ENCODE measurements around the gene WNT11. TPM values are rescaled to one million over a fixed set of nuclear protein-coding genes. Genes with fewer than 3 reads are reported as not detected.

WNT11 gene
- total RNA-seq, 5 donors from 2014 or later (not counting 1 experiment from before 2014, with no cell fraction given), result 0.47 to 1.3 (median 0.89) TPM; not detected in 1

GRCh38 chr11:76186776-76187279 lies 19.5 kb downstream of the WNT11 start:
- Histone ChIP-seq H3K27me3 (replicated peaks in 1 of 2; ENCODE audit: control insufficient read depth in 2 of 2, extremely low read depth in 1 of 2, insufficient read depth in 2 of 2, low read length in 1 of 2) (peaks cover 0 to 8% of the 10 kb centered on the region in 2 experiments), H3K4me3 (ENCODE audit: control insufficient read depth in 1 of 2, extremely low read depth in 1 of 2, low read length in 1 of 2) (no peak overlapping the region), H3K27ac (ENCODE audit: low read length) (no peak overlapping the region), H3K9me3 (no peaks in the 10 kb centered on the region), H3K4me1 (ENCODE audit: control insufficient read depth in 1 of 2, extremely low read depth in 1 of 2, insufficient read depth in 2 of 2, low read length in 2 of 2) (no peaks in the 10 kb centered on the region), H3K36me3 (ENCODE audit: control insufficient read depth in 2 of 2, extremely low read depth in 1 of 2, insufficient read depth in 1 of 2, low read length in 1 of 2) (no peaks in the 10 kb centered on the region)
- Mint-ChIP-seq H3K27ac (no peak overlapping the region), H3K4me1 (no peaks in the 10 kb centered on the region), H3K9me3 (no peaks in the 10 kb centered on the region), H3K4me3 (no peak overlapping the region), H3K36me3 (no peaks in the 10 kb centered on the region), H3K27me3 (no peaks in the 10 kb centered on the region)
- no peak for DNase-seq
- POLR2A ChIA-PET, result no interaction called here
- CTCF ChIA-PET, result interaction anchor here in 1 of 2 donors (0.6 to 1.0 kb wide), 2 partner anchors 21 to 79 kb away, joined by 3 read pairs; no protein-coding TSS in a partner anchor
- no peak for ATAC-seq (replicated peaks in 1 of 4)
- WGBS (ENCODE audit: insufficient coverage), result 89% methylated on average over 12 of the region's 21 CpGs

DNA sequence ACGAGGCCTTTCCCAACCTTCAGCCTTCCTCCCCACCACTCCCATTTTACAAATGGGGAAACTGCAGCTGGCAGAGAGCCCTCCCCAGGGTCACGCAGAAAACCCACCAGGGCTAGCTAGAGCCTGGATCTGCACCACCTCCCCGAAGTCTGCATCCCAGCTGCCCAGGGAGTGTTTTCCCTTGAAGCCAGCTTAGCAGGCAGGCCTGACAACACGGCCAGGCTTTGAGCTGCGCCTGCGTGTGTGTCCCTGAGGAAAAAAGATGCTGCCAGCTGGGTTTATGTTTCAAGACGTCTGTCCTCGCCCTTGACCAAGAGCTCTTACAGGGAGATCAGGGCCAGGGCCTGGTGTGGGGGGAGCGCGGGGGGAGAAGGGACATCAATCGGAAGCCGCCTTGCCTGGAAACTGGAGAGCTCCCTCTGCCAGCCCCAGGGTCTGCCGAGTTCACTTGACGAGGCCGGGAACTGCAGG lies 20.3 kb downstream of the WNT11 start:
- H3K27ac Mint-ChIP-seq, result no peak overlapping the region
- H3K27me3 Mint-ChIP-seq, result no peaks in the 10 kb centered on the region
- WGBS (ENCODE audit: insufficient coverage), result 90% methylated on average over 8 of the region's 15 CpGs
- no peak for DNase-seq
- Histone ChIP-seq H3K4me1 (ENCODE audit: control insufficient read depth in 1 of 2, extremely low read depth in 1 of 2, insufficient read depth in 2 of 2, low read length in 2 of 2) (no peaks in the 10 kb centered on the region), H3K9me3 (no peaks in the 10 kb centered on the region), H3K4me3 (ENCODE audit: control insufficient read depth in 1 of 2, extremely low read depth in 1 of 2, low read length in 1 of 2) (no peak overlapping the region), H3K27me3 (replicated peaks in 1 of 2; ENCODE audit: control insufficient read depth in 2 of 2, extremely low read depth in 1 of 2, insufficient read depth in 2 of 2, low read length in 1 of 2) (peaks cover 0 to 8% of the 10 kb centered on the region in 2 experiments), H3K36me3 (ENCODE audit: control insufficient read depth in 2 of 2, extremely low read depth in 1 of 2, insufficient read depth in 1 of 2, low read length in 1 of 2) (no peaks in the 10 kb centered on the region), H3K27ac (ENCODE audit: low read length) (no peak overlapping the region)
- H3K36me3 Mint-ChIP-seq, result no peaks in the 10 kb centered on the region
- no peaks in the 10 kb centered on the region for H3K9me3 Mint-ChIP-seq
- ChIA-PET CTCF (interaction anchor here in 1 of 2 donors (0.6 to 1.0 kb wide), 2 partner anchors 22 to 79 kb away, joined by 3 read pairs; no protein-coding TSS in a partner anchor), POLR2A (no interaction called here)
- no peak overlapping the region for H3K4me3 Mint-ChIP-seq
- H3K4me1 Mint-ChIP-seq, result no peaks in the 10 kb centered on the region
- ATAC-seq (replicated peaks in 1 of 4), result no peak

DNA sequence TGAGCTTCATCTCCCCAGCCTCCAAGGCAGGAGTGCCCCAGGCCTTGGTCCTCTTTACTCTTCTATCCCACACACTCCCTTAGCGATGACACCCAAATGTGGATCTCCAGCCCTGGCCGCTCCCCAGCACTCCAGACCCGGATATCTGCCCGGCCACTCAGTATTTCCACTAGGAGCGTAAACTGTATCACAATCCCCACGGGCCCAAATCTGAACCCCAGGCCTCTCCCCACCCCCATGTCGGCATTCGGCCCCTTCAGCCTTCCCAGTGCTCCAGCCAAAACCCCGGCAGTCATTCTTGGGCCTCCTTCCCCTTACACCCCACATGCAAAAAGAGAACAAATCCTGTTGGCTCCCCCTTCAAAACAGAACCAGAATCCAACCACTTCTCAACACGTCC lies 20.8 kb downstream of the WNT11 start:
- H3K4me1 Mint-ChIP-seq, result no peaks in the 10 kb centered on the region
- no peaks in the 10 kb centered on the region for H3K36me3 Mint-ChIP-seq
- 75% methylated on average over 10 of the region's 10 CpGs for WGBS (ENCODE audit: insufficient coverage)

GRCh38 chr11:76184551-76184993 lies 21.7 kb downstream of the WNT11 start:
- Histone ChIP-seq H3K4me1 (ENCODE audit: control insufficient read depth in 1 of 2, extremely low read depth in 1 of 2, insufficient read depth in 2 of 2, low read length in 2 of 2) (no peaks in the 10 kb centered on the region), H3K4me3 (ENCODE audit: control insufficient read depth in 1 of 2, extremely low read depth in 1 of 2, low read length in 1 of 2) (no peak overlapping the region), H3K27ac (ENCODE audit: low read length) (no peak overlapping the region), H3K36me3 (ENCODE audit: control insufficient read depth in 2 of 2, extremely low read depth in 1 of 2, insufficient read depth in 1 of 2, low read length in 1 of 2) (no peaks in the 10 kb centered on the region), H3K9me3 (no peaks in the 10 kb centered on the region), H3K27me3 (replicated peaks in 1 of 2; ENCODE audit: control insufficient read depth in 2 of 2, extremely low read depth in 1 of 2, insufficient read depth in 2 of 2, low read length in 1 of 2) (peaks cover 0 to 8% of the 10 kb centered on the region in 2 experiments)
- Mint-ChIP-seq H3K36me3 (no peaks in the 10 kb centered on the region), H3K4me3 (no peak overlapping the region), H3K4me1 (no peaks in the 10 kb centered on the region), H3K27ac (no peak overlapping the region), H3K9me3 (no peaks in the 10 kb centered on the region), H3K27me3 (no peaks in the 10 kb centered on the region)
- no peak for DNase-seq
- no peak for ATAC-seq (replicated peaks in 1 of 4)
- POLR2A ChIA-PET, result no interaction called here
- WGBS (ENCODE audit: insufficient coverage), result 37% methylated on average over 6 of the region's 7 CpGs
- CTCF ChIA-PET, result no interaction called here

More for the DNA sequence above, 20.8 kb downstream of the WNT11 start:
- CTCF ChIA-PET, result no interaction called here
- H3K27ac ChIP-seq (ENCODE audit: low read length), result no peak overlapping the region
- POLR2A ChIA-PET, result no interaction called here
- peaks cover 0 to 8% of the 10 kb centered on the region in 2 experiments for H3K27me3 ChIP-seq (replicated peaks in 1 of 2; ENCODE audit: control insufficient read depth in 2 of 2, extremely low read depth in 1 of 2, insufficient read depth in 2 of 2, low read length in 1 of 2)
- H3K4me3 Mint-ChIP-seq, result no peak overlapping the region
- no peaks in the 10 kb centered on the region for H3K9me3 ChIP-seq
- no peaks in the 10 kb centered on the region for H3K9me3 Mint-ChIP-seq
- H3K27me3 Mint-ChIP-seq, result no peaks in the 10 kb centered on the region
- H3K4me1 ChIP-seq (ENCODE audit: control insufficient read depth in 1 of 2, extremely low read depth in 1 of 2, insufficient read depth in 2 of 2, low read length in 2 of 2), result no peaks in the 10 kb centered on the region
- DNase-seq (no peak), ATAC-seq (replicated peaks in 1 of 4) (no peak)
- no peak overlapping the region for H3K27ac Mint-ChIP-seq
- no peak overlapping the region for H3K4me3 ChIP-seq (ENCODE audit: control insufficient read depth in 1 of 2, extremely low read depth in 1 of 2, low read length in 1 of 2)
- no peaks in the 10 kb centered on the region for H3K36me3 ChIP-seq (ENCODE audit: control insufficient read depth in 2 of 2, extremely low read depth in 1 of 2, insufficient read depth in 1 of 2, low read length in 1 of 2)

DNA sequence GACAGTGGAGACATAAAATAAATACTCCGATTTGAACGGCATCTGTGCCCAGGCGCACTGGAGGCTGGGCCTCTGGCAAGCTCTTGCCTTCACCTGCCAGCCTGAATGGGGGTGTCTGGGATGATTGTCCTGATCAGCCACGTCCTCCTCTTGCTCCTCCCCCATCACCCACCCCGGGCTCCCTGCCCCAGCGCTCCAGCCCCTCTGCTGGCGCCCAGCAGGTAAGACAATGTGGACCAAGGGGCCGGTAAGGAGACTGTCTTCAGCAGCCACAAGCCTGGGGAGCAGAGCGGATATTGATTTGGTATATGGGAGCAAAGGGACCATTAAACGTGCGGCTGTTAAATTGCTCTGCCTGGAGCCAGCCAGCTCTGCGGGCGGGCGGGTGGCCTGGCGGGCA lies 24.9 kb downstream of the WNT11 start:
- ATAC-seq (replicated peaks in 1 of 4) (no peak), DNase-seq (no peak)
- Mint-ChIP-seq H3K4me3 (no peak overlapping the region), H3K27me3 (no peaks in the 10 kb centered on the region), H3K4me1 (no peaks in the 10 kb centered on the region), H3K27ac (no peak overlapping the region), H3K36me3 (no peaks in the 10 kb centered on the region), H3K9me3 (no peaks in the 10 kb centered on the region)
- no peaks in the 10 kb centered on the region for H3K9me3 ChIP-seq
- WGBS (ENCODE audit: insufficient coverage), result 94% methylated on average over 10 of the region's 15 CpGs
- POLR2A ChIA-PET, result no interaction called here
- no peak overlapping the region for H3K4me3 ChIP-seq (ENCODE audit: control insufficient read depth in 1 of 2, extremely low read depth in 1 of 2, low read length in 1 of 2)
- CTCF ChIA-PET, result no interaction called here
- no peak overlapping the region for H3K27ac ChIP-seq (ENCODE audit: low read length)
- no peaks in the 10 kb centered on the region for H3K4me1 ChIP-seq (ENCODE audit: control insufficient read depth in 1 of 2, extremely low read depth in 1 of 2, insufficient read depth in 2 of 2, low read length in 2 of 2)
- H3K27me3 ChIP-seq (replicated peaks in 1 of 2; ENCODE audit: control insufficient read depth in 2 of 2, extremely low read depth in 1 of 2, insufficient read depth in 2 of 2, low read length in 1 of 2), result peaks cover 0 to 8% of the 10 kb centered on the region in 2 experiments
- H3K36me3 ChIP-seq (ENCODE audit: control insufficient read depth in 2 of 2, extremely low read depth in 1 of 2, insufficient read depth in 1 of 2, low read length in 1 of 2), result no peaks in the 10 kb centered on the region

DNA sequence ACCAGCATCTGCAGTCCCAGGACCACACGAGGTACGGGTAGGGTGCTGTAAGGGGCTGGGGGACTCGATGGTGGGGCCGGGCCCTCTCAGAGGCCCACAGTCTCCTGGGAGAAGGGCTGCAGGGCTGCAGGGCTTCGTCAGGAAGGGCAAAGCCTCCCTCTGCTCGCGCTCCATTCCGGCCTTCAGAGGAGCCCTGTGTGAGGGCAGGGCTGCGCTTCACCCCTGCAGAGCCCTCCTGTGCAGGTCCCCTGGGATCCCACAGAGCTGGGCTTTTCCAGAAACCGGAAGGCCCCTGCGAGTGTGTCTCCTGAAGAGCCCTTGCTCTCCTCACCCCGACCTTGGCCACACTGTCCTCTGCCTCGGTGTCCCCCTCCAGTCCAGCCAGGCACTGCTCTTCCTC lies 27.2 kb downstream of the WNT11 start:
- Histone ChIP-seq H3K4me1 (ENCODE audit: control insufficient read depth in 1 of 2, extremely low read depth in 1 of 2, insufficient read depth in 2 of 2, low read length in 2 of 2) (no peaks in the 10 kb centered on the region), H3K27ac (ENCODE audit: low read length) (no peak overlapping the region), H3K4me3 (ENCODE audit: control insufficient read depth in 1 of 2, extremely low read depth in 1 of 2, low read length in 1 of 2) (no peak overlapping the region), H3K27me3 (replicated peaks in 1 of 2; ENCODE audit: control insufficient read depth in 2 of 2, extremely low read depth in 1 of 2, insufficient read depth in 2 of 2, low read length in 1 of 2) (peaks cover 0 to 9% of the 10 kb centered on the region in 2 experiments), H3K9me3 (no peaks in the 10 kb centered on the region), H3K36me3 (ENCODE audit: control insufficient read depth in 2 of 2, extremely low read depth in 1 of 2, insufficient read depth in 1 of 2, low read length in 1 of 2) (no peaks in the 10 kb centered on the region)
- no peak for ATAC-seq (replicated peaks in 1 of 4)
- no peak overlapping the region for H3K4me3 Mint-ChIP-seq
- no peak overlapping the region for H3K27ac Mint-ChIP-seq
- DNase-seq, result no peak
- H3K4me1 Mint-ChIP-seq, result no peaks in the 10 kb centered on the region
- no peaks in the 10 kb centered on the region for H3K9me3 Mint-ChIP-seq
- no peaks in the 10 kb centered on the region for H3K27me3 Mint-ChIP-seq
- no peaks in the 10 kb centered on the region for H3K36me3 Mint-ChIP-seq
- 80% methylated on average over 9 of the region's 13 CpGs for WGBS (ENCODE audit: insufficient coverage)
- POLR2A ChIA-PET, result no interaction called here
- CTCF ChIA-PET, result no interaction called here

GRCh38 chr11:76177250-76177686 lies 29.0 kb downstream of the WNT11 start:
- no peaks in the 10 kb centered on the region for H3K27me3 Mint-ChIP-seq
- no peaks in the 10 kb centered on the region for H3K9me3 Mint-ChIP-seq
- DNase-seq (no peak), ATAC-seq (replicated peaks in 1 of 4) (no peak)
- no peak overlapping the region for H3K4me3 ChIP-seq (ENCODE audit: control insufficient read depth in 1 of 2, extremely low read depth in 1 of 2, low read length in 1 of 2)
- no CpG with 5 or more reads among the region's 6 CpGs for WGBS (ENCODE audit: insufficient coverage)
- H3K36me3 ChIP-seq (ENCODE audit: control insufficient read depth in 2 of 2, extremely low read depth in 1 of 2, insufficient read depth in 1 of 2, low read length in 1 of 2), result no peaks in the 10 kb centered on the region
- H3K4me1 ChIP-seq (ENCODE audit: control insufficient read depth in 1 of 2, extremely low read depth in 1 of 2, insufficient read depth in 2 of 2, low read length in 2 of 2), result no peaks in the 10 kb centered on the region
- H3K4me3 Mint-ChIP-seq, result no peak overlapping the region
- no peaks in the 10 kb centered on the region for H3K9me3 ChIP-seq
- no peaks in the 10 kb centered on the region for H3K4me1 Mint-ChIP-seq
- H3K27ac Mint-ChIP-seq, result no peak overlapping the region
- POLR2A ChIA-PET, result no interaction called here
- no peaks in the 10 kb centered on the region for H3K36me3 Mint-ChIP-seq
- H3K27ac ChIP-seq (ENCODE audit: low read length), result no peak overlapping the region
- peaks cover 0 to 8% of the 10 kb centered on the region in 2 experiments for H3K27me3 ChIP-seq (replicated peaks in 1 of 2; ENCODE audit: control insufficient read depth in 2 of 2, extremely low read depth in 1 of 2, insufficient read depth in 2 of 2, low read length in 1 of 2)
- CTCF ChIA-PET, result no interaction called here

Data from T-cell (primary cell).